Endothelial cell (in vitro differentiated cells): Measurements from ENCODE around the gene IRAK1. TPM values are rescaled to one million over a fixed set of nuclear protein-coding genes. Genes with fewer than 3 reads are reported as not detected.
"Not testable (repeated sequence)": the region's sequence is repeated elsewhere in the genome, so short reads cannot be mapped to it uniquely, and the experiment has no call there.

ENCODE experiments used
- DNase-seq: peaks from one replicate; pipeline ENCODE4 v3.0.0; 2021; ENCODE audit warnings: low spot score
- H3K27ac Mint-ChIP-seq: one replicate; pipeline ENCODE4 v1.8.0; 2021; ENCODE audit warnings: mixed read lengths, inconsistent platforms; ENCODE audit not compliant: unreplicated experiment
- H3K27me3 Mint-ChIP-seq: one replicate; pipeline ENCODE4 v1.8.0; 2021; ENCODE audit warnings: mild to moderate bottlenecking, moderate library complexity, mixed read lengths, inconsistent platforms; ENCODE audit not compliant: unreplicated experiment
- H3K36me3 Mint-ChIP-seq: one replicate; pipeline ENCODE4 v1.8.0; 2021; ENCODE audit warnings: mild to moderate bottlenecking, low read depth, mixed read lengths, inconsistent platforms; ENCODE audit not compliant: unreplicated experiment
- H3K4me1 Mint-ChIP-seq: one replicate; pipeline ENCODE4 v1.8.0; 2021; ENCODE audit warnings: mild to moderate bottlenecking, mixed read lengths, inconsistent platforms; ENCODE audit not compliant: unreplicated experiment
- H3K4me3 Mint-ChIP-seq: one replicate; pipeline ENCODE4 v1.8.0; 2021; ENCODE audit warnings: mild to moderate bottlenecking, mixed read lengths, inconsistent platforms; ENCODE audit not compliant: unreplicated experiment
- H3K9me3 Mint-ChIP-seq: one replicate; pipeline ENCODE4 v1.8.0; 2021; ENCODE audit warnings: mixed read lengths, inconsistent platforms; ENCODE audit not compliant: unreplicated experiment
- total RNA-seq: library from RNA; stranded (reverse); fragmentation: NEBNext Ultra II Directional; extraction: Animal tissue kit (Norgen Biotek cat#: 25700); gene quantifications from one replicate; pipeline ENCODE4 v1.2.1, GENCODE V29; 2021; ENCODE audit not compliant: unreplicated experiment
- TF ChIP-seq, protein P1 (sequence below): fragments of 200-600 bp; sonication (generic); IDR thresholded peaks from one replicate; pipeline ENCODE4 v1.5.0; 2021; ENCODE audit warnings: antibody characterized with exemption; ENCODE audit not compliant: unreplicated experiment

IRAK1 gene
- total RNA-seq, 1 donor from 2014 or later = 89.9 TPM

DNA sequence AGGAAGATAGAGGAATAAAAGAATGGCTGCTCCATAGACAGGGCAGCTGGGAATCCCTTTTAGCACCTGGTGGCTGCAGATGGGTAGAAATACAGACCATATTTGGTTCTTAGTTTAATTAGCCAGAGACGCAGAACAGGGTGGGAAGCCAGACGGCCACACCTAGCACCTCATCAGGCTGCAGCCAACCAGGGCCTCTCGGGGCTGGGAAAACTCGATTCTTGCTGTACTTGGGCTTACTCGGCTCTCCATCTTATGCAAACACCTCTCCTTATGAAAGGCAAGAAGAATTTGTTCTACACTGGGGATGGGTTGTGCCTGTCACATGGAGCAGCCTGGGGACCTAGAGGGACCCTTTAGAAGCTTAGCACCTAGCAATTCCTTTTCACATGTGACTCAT, 19.7 kb downstream of the IRAK1 start:
- Mint-ChIP-seq H3K4me1 (peaks cover 7% of the 10 kb centered on the region), H3K4me3 (no peak overlapping the region), H3K27ac (no peak overlapping the region), H3K9me3 (no peaks in the 10 kb centered on the region), H3K27me3 (peaks cover 4% of the 10 kb centered on the region), H3K36me3 (no peaks in the 10 kb centered on the region)
- no peak for DNase-seq
- TF ChIP-seq, protein P1, sequence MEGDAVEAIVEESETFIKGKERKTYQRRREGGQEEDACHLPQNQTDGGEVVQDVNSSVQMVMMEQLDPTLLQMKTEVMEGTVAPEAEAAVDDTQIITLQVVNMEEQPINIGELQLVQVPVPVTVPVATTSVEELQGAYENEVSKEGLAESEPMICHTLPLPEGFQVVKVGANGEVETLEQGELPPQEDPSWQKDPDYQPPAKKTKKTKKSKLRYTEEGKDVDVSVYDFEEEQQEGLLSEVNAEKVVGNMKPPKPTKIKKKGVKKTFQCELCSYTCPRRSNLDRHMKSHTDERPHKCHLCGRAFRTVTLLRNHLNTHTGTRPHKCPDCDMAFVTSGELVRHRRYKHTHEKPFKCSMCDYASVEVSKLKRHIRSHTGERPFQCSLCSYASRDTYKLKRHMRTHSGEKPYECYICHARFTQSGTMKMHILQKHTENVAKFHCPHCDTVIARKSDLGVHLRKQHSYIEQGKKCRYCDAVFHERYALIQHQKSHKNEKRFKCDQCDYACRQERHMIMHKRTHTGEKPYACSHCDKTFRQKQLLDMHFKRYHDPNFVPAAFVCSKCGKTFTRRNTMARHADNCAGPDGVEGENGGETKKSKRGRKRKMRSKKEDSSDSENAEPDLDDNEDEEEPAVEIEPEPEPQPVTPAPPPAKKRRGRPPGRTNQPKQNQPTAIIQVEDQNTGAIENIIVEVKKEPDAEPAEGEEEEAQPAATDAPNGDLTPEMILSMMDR = no peak

GRCh38 chrX:153999359-154000037, 20.2 kb downstream of the IRAK1 start:
- H3K27ac Mint-ChIP-seq = no peak overlapping the region

DNA sequence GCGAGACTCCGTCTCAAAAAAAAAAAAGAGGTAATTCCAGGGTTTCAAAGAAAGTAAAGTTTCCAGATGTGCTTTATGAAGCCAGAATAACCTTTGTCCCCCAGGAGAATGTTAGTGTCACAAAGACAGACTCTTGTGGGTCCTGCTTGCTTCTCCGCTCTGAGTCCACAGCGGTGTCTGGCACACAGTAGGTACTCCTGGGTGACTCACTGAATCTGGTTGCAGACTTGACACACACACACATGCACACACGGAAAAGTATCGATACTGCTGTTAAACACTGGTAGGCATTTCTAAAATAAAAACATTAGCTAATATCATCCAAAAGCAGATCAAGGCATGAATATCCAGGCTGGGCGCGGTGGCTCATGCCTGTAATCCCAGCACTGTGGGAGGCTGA, 24.2 kb downstream of the IRAK1 start:
- Mint-ChIP-seq H3K36me3 (no peaks in the 10 kb centered on the region), H3K4me1 (peaks cover 4% of the 10 kb centered on the region), H3K4me3 (no peak overlapping the region), H3K27me3 (peaks cover 6% of the 10 kb centered on the region), H3K27ac (no peak overlapping the region), H3K9me3 (no peaks in the 10 kb centered on the region)
- TF ChIP-seq, protein P1 = no peak
- no peak for DNase-seq

More at GRCh38 chrX:153999359-154000037, 20.2 kb downstream of the IRAK1 start:
- TF ChIP-seq, protein P1 = no peak
- Mint-ChIP-seq H3K4me3 (no peak overlapping the region), H3K4me1 (peaks cover 7% of the 10 kb centered on the region), H3K27me3 (peaks cover 4% of the 10 kb centered on the region), H3K36me3 (no peaks in the 10 kb centered on the region), H3K9me3 (no peaks in the 10 kb centered on the region)
- no peak for DNase-seq

DNA sequence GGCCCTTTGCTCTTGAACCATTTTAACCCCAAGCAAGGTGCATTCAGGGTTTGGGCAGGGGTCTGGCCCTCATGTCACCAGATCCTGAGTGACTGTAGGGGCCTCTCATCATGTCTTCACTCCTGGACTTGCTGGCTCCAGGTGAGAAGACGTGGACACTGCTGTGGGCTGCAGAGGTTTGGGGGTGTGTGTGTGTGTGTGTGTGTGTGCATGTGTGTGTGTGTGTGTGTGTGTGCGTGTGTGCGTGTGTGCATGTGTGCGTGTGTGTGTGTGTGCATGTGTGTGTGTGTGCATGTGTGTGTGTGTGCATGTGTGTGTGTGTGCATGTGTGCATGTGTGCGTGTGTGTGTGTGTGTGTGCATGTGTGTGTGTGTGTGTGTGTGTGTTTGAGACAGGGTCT, 25.3 kb downstream of the IRAK1 start:
- not testable (repeated sequence) for H3K4me3 Mint-ChIP-seq, H3K27ac Mint-ChIP-seq, H3K9me3 Mint-ChIP-seq, H3K4me1 Mint-ChIP-seq, DNase-seq, H3K36me3 Mint-ChIP-seq, H3K27me3 Mint-ChIP-seq

- no peak overlapping the region for H3K4me3 Mint-ChIP-seq
- no peak for DNase-seq
- H3K9me3 Mint-ChIP-seq = no peaks in the 10 kb centered on the region
- TF ChIP-seq, protein P1 = no peak
- peaks cover 4% of the 10 kb centered on the region for H3K27me3 Mint-ChIP-seq
- no peaks in the 10 kb centered on the region for H3K36me3 Mint-ChIP-seq
- no peak overlapping the region for H3K27ac Mint-ChIP-seq
- no peaks in the 10 kb centered on the region for H3K4me1 Mint-ChIP-seq
These were observed 25.7 kb downstream of the IRAK1 start for GRCh38 chrX:153993978-153994377.
